Loucy (cell line): Measurements from ENCODE around the gene DMAP1.

Source experiments
- H2AFZ ChIP-seq: fragments of 200-600 bp; sonication (generic); 2 replicates; pipeline ENCODE4 v1.6.0; 2016; ENCODE audit warnings: antibody characterized with exemption, mild to moderate bottlenecking, low read length, moderate library complexity
- H3F3A ChIP-seq: fragments of 200-600 bp; 2 replicates; pipeline ENCODE4 v1.6.0; 2016; ENCODE audit warnings: antibody characterized with exemption, low read depth, mild to moderate bottlenecking
- H3K27me3 ChIP-seq: fragments of 200-600 bp; sonication (generic); 2 replicates; pipeline ENCODE4 v1.6.1; 2014; ENCODE audit warnings: low read length, mild to moderate bottlenecking; ENCODE audit not compliant: insufficient read depth, poor library complexity, severe bottlenecking
- H3K36me3 ChIP-seq: fragments of 200-600 bp; sonication (generic); 2 replicates; pipeline ENCODE4 v1.6.1; 2016; ENCODE audit warnings: low read length; ENCODE audit not compliant: insufficient read depth
- H3K4me1 ChIP-seq: fragments of 200-600 bp; sonication (generic); 2 replicates; pipeline ENCODE4 v1.5.1; 2014; ENCODE audit warnings: low read length, mild to moderate bottlenecking; ENCODE audit not compliant: insufficient read depth, poor library complexity, severe bottlenecking
- H3K4me2 ChIP-seq: fragments of 200-600 bp; sonication (generic); 2 replicates; pipeline ENCODE4 v1.6.0; 2014; ENCODE audit warnings: antibody characterized with exemption, low read length, low read depth, mild to moderate bottlenecking; ENCODE audit not compliant: poor library complexity, severe bottlenecking
- H3K4me3 ChIP-seq: fragments of 200-600 bp; sonication (generic); 2 replicates; pipeline ENCODE4 v1.5.1; 2014; ENCODE audit warnings: low read length, mild to moderate bottlenecking, mixed read lengths; ENCODE audit not compliant: poor library complexity, severe bottlenecking
- H3K79me2 ChIP-seq: fragments of 200-600 bp; sonication (generic); 2 replicates; pipeline ENCODE4 v1.6.1; 2014; ENCODE audit warnings: low read length; ENCODE audit not compliant: insufficient read depth
- H3K9ac ChIP-seq: fragments of 200-600 bp; sonication (generic); 2 replicates; pipeline ENCODE4 v1.6.0; 2014; ENCODE audit warnings: mild to moderate bottlenecking, low read depth, low read length, moderate library complexity; ENCODE audit not compliant: poor library complexity, severe bottlenecking
- H3K9me2 ChIP-seq: fragments of 200-600 bp; sonication (generic); replicated peaks from 2 replicates; pipeline ENCODE4 v1.6.1; 2016; ENCODE audit warnings: low read depth, low read length, mixed read lengths
- H3K9me3 ChIP-seq: fragments of 200-600 bp; sonication (generic); 2 replicates; pipeline ENCODE4 v1.6.1; 2014; ENCODE audit warnings: mild to moderate bottlenecking, antibody characterized with exemption, low read length, low read depth; ENCODE audit not compliant: insufficient read depth
- H4K20me1 ChIP-seq: fragments of 200-600 bp; sonication (generic); 2 replicates; pipeline ENCODE4 v1.6.0; 2014; ENCODE audit warnings: antibody characterized with exemption, low read length, mild to moderate bottlenecking; ENCODE audit not compliant: insufficient read depth, poor library complexity, severe bottlenecking
- EZH2phosphoT487 ChIP-seq: fragments of 200-600 bp; IDR thresholded peaks from 2 replicates; pipeline ENCODE4 v1.6.1; 2018; ENCODE audit warnings: antibody characterized with exemption, mild to moderate bottlenecking, moderate library complexity, borderline replicate concordance
- TF ChIP-seq, protein P1 (sequence below): fragments of 200-600 bp; sonication (generic); conservative IDR thresholded peaks from 2 replicates; pipeline ENCODE4 v1.5.1; 2014; ENCODE audit warnings: mild to moderate bottlenecking, antibody characterized with exemption, low read length

Gene DMAP1

DNA sequence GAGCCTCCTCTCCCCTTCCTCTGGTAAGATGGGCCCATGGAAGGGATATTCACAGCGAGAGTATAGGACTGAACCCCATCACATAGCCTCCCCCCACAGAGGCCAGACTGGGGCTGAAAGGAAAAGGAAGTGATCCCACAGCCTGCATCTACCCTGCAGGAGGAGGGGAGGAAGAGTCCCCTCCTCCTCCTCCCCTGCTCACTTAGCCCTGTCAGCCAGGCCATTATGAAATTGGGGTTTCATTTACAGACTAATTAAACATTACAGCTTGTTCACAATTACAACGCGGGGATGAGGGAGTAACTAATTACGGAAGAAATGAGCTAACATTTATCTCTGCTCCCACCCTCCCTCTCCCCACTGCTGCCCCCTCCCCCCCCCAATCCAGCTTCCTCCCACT is 25.4 kb downstream of the DMAP1 start:
- Histone ChIP-seq H3K4me1 (peaks cover 24% of the 10 kb centered on the region), H3K4me3 (no peak overlapping the region), H3K36me3 (no peaks in the 10 kb centered on the region; the same call in 1 of the 2 replicates), H3K9me3 (no peaks in the 10 kb centered on the region), H4K20me1 (no peaks in the 10 kb centered on the region), H3K9ac (peak overlapping the region; percentile 4), H3K27me3 (no peaks in the 10 kb centered on the region), H3K9me2 (no peaks in the 10 kb centered on the region), H2AFZ (no peak overlapping the region), H3F3A (no peaks in the 10 kb centered on the region), H3K79me2 (no peaks in the 10 kb centered on the region), H3K4me2 (peak overlapping the region; percentile 38)
- TF ChIP-seq, protein P1, sequence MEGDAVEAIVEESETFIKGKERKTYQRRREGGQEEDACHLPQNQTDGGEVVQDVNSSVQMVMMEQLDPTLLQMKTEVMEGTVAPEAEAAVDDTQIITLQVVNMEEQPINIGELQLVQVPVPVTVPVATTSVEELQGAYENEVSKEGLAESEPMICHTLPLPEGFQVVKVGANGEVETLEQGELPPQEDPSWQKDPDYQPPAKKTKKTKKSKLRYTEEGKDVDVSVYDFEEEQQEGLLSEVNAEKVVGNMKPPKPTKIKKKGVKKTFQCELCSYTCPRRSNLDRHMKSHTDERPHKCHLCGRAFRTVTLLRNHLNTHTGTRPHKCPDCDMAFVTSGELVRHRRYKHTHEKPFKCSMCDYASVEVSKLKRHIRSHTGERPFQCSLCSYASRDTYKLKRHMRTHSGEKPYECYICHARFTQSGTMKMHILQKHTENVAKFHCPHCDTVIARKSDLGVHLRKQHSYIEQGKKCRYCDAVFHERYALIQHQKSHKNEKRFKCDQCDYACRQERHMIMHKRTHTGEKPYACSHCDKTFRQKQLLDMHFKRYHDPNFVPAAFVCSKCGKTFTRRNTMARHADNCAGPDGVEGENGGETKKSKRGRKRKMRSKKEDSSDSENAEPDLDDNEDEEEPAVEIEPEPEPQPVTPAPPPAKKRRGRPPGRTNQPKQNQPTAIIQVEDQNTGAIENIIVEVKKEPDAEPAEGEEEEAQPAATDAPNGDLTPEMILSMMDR: no peak
- TF ChIP-seq EZH2phosphoT487: no peak

DNA sequence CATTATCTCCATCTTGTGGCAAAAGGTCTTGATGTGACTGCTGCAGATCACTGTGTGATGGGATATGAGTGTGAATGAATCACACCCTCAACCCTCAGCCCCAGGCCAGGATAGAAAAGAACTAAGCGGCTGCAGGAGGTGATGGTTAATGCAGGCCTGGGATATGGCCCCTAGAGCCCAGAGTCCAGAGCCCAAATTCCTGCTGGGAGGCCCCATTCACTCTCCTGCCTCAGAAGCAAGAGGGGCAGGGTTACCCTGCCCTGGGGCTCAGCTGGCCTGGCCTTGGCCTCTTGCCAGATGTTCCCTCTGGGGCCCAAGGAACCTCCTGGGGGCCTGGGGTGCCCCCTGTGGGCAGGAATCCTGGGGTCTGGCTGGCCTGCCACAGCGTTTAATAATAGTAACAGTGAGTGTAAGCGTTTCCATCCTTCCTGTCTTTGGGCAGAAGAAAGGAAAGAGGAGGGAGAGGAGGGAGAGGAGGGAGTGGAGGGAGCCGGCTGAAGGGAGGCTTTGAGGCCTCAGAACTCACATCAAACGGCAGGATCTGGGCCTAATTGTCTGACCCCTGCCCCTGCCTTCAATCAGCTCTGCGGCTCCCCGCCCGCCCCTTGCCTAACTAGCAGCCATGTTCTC is 26.2 kb downstream of the DMAP1 start:
- H3K9ac ChIP-seq: peak overlapping the region; percentile 4
- H3K9me3 ChIP-seq: no peaks in the 10 kb centered on the region
- no peaks in the 10 kb centered on the region for H3K79me2 ChIP-seq
- H3K36me3 ChIP-seq: no peaks in the 10 kb centered on the region; the same call in 1 of the 2 replicates
- no peaks in the 10 kb centered on the region for H3K9me2 ChIP-seq
- H3K4me3 ChIP-seq: no peak overlapping the region
- no peaks in the 10 kb centered on the region for H4K20me1 ChIP-seq
- TF ChIP-seq, protein P1: 0 out of 2 replicates have a peak, but pooled peaks have one; percentile 7
- no peak for TF ChIP-seq EZH2phosphoT487
- no peak overlapping the region for H2AFZ ChIP-seq
- no peak overlapping the region for H3K4me2 ChIP-seq
- peaks cover 24% of the 10 kb centered on the region for H3K4me1 ChIP-seq
- H3K27me3 ChIP-seq: no peaks in the 10 kb centered on the region
- no peaks in the 10 kb centered on the region for H3F3A ChIP-seq

DNA sequence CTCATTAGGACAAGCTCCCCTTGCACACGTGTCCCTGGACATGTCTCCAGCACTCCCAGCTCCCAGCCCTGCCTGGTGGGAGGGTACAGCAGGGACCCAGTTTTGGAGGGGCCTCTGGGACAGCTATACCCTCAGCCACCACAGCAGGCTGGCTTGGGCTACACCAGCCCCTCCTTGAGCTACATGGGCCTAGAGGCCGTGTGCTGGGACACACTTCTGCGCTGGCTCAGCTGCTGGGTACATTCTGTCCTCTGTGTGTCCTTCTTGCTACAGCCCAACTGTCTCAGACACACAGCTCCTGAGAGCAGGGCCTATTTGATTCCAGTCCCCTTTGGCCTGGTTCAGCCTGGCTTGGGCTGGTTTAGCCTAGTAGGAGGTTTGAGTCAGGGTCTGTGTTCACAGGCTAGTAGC is 26.7 kb downstream of the DMAP1 start:
- Histone ChIP-seq H3K9ac (no peak overlapping the region), H3K4me1 (peaks cover 24% of the 10 kb centered on the region), H3K4me3 (no peak overlapping the region), H3F3A (no peaks in the 10 kb centered on the region), H3K9me2 (no peaks in the 10 kb centered on the region), H4K20me1 (no peaks in the 10 kb centered on the region), H3K27me3 (no peaks in the 10 kb centered on the region), H3K9me3 (no peaks in the 10 kb centered on the region), H2AFZ (no peak overlapping the region), H3K4me2 (no peak overlapping the region), H3K36me3 (no peaks in the 10 kb centered on the region; the same call in 1 of the 2 replicates), H3K79me2 (no peaks in the 10 kb centered on the region)
- TF ChIP-seq, protein P1: no peak
- TF ChIP-seq EZH2phosphoT487: no peak
